Measurements from ENCODE around the gene SENP5.

The SENP5 gene

GRCh38 chr3:196983186-196983585 lies 115.5 kb downstream of the SENP5 start:
- no peak for TF ChIP-seq CTCF (IDR thresholded peaks at IDR 0.05; ENCODE audit: control insufficient read depth, extremely low read depth, insufficient read depth)
- DNase-seq (ENCODE audit: low read depth), result no peak
- no peak overlapping the region for H3K4me3 ChIP-seq (ENCODE audit: low read depth, low read length)
